Middle frontal gyrus (tissue), 1 donor: ENCODE data around the gene NDST3.
A peak's percentile ranks its signal among the peaks of the same experiment; 100 is the strongest.
"Not testable (repeated sequence)": the region's sequence is repeated elsewhere in the genome, so short reads cannot be mapped to it uniquely, and the experiment has no call there.

ENCODE experiments used
- DNase-seq: peaks from one replicate; pipeline ENCODE4 v3.0.0-alpha.2; 2015; ENCODE audit warnings: low spot score; ENCODE audit errors: extremely low spot score

NDST3 gene

GRCh38 chr4:118175506-118175905, 141.2 kb downstream of the NDST3 start:
- no peak for DNase-seq

GRCh38 chr4:118177126-118177525, 142.8 kb downstream of the NDST3 start:
- no peak for DNase-seq

GRCh38 chr4:118180776-118181175, 146.5 kb downstream of the NDST3 start:
- DNase-seq = no peak

GRCh38 chr4:118190903-118191302, 156.6 kb downstream of the NDST3 start:
- DNase-seq = no peak

- DNase-seq = no peak
Observed at GRCh38 chr4:118193421-118193820, 159.1 kb downstream of the NDST3 start.

GRCh38 chr4:118206627-118207026, 172.3 kb downstream of the NDST3 start:
- no peak for DNase-seq

GRCh38 chr4:118213101-118213500, 178.8 kb downstream of the NDST3 start:
- no peak for DNase-seq

- no peak for DNase-seq
Observed at GRCh38 chr4:118215826-118216225, 181.5 kb downstream of the NDST3 start.

- DNase-seq = no peak
Observed at GRCh38 chr4:118221227-118221800, 187.0 kb downstream of the NDST3 start.

- peak; percentile 40 for DNase-seq
Observed at GRCh38 chr4:118224243-118224829, 190.1 kb downstream of the NDST3 start.

GRCh38 chr4:118225511-118225910, 191.2 kb downstream of the NDST3 start:
- no peak for DNase-seq

GRCh38 chr4:118226311-118227010, 192.2 kb downstream of the NDST3 start:
- DNase-seq = no peak

GRCh38 chr4:118235566-118236120, 201.4 kb downstream of the NDST3 start:
- peak; percentile 46 for DNase-seq

- DNase-seq = no peak
Observed at GRCh38 chr4:118237531-118237930, 203.2 kb downstream of the NDST3 start.

- no peak for DNase-seq
Observed at GRCh38 chr4:118249890-118250289, 215.6 kb downstream of the NDST3 start.

GRCh38 chr4:118254368-118254767, 220.1 kb downstream of the NDST3 start:
- DNase-seq = no peak

GRCh38 chr4:118259111-118259510, 224.8 kb downstream of the NDST3 start:
- no peak for DNase-seq

- no peak for DNase-seq
Observed at GRCh38 chr4:118260309-118260708, 226.0 kb downstream of the NDST3 start.

GRCh38 chr4:118264096-118264495, 229.8 kb downstream of the NDST3 start:
- DNase-seq = no peak

- no peak for DNase-seq
Observed at GRCh38 chr4:118265312-118266144, 231.2 kb downstream of the NDST3 start.

- DNase-seq = not testable (repeated sequence)
Observed at GRCh38 chr4:118266145-118266496, 231.8 kb downstream of the NDST3 start.

- no peak for DNase-seq
Observed at GRCh38 chr4:118268780-118269179, 234.5 kb downstream of the NDST3 start.
